ENCODE data around the gene AP2M1.

DNA sequence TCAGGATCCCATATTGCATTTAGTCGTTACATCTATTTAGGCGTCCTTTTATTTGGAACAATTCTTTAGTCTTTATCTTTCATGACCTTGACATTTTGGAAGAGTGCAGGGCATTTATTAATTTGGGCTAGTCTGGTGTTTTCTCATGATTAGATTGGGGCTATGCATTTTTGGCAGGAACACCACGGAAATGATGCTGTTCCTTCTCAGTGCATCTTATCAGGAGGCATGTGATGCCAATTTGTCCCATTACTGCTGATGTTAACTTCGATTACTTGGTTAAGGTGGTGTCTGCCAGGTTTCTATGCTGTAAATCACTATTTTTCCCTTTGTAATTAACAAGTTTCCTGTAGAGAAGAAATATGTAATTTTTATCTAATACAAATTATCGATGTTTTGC lies 36.6 kb downstream of the AP2M1 start:
- TF ChIP-seq SIN3A (IDR thresholded peaks at IDR 0.05; ENCODE audit: borderline replicate concordance, insufficient read depth, low read depth, low read length) (no peak), CTCF (IDR thresholded peaks at IDR 0.05) (no peak), TCF7L2 (IDR thresholded peaks at IDR 0.05; ENCODE audit: low read depth, low read length) (no peak), POLR2AphosphoS5 (IDR thresholded peaks at IDR 0.05; ENCODE audit: low read depth, low read length) (no peak)
